Hematopoietic multipotent progenitor cell treated with erythropoietin and hydrocortisone succinate and interleukin-3 and kit ligand, for 17 days (in vitro differentiated cells): ENCODE results near the gene GOLGA1.

ENCODE experiments used
- DNase-seq: peaks from one replicate; pipeline ENCODE4 v3.0.0-alpha.2; 2015; ENCODE audit warnings: low spot score

GOLGA1 gene

GRCh38 chr9:124835026-124835557 is 105.8 kb downstream of the GOLGA1 start:
- no peak for DNase-seq

GRCh38 chr9:124834591-124834990 is 106.3 kb downstream of the GOLGA1 start:
- DNase-seq = no peak

- no peak for DNase-seq
Observed at GRCh38 chr9:124831642-124832364, 109.1 kb downstream of the GOLGA1 start.

DNA sequence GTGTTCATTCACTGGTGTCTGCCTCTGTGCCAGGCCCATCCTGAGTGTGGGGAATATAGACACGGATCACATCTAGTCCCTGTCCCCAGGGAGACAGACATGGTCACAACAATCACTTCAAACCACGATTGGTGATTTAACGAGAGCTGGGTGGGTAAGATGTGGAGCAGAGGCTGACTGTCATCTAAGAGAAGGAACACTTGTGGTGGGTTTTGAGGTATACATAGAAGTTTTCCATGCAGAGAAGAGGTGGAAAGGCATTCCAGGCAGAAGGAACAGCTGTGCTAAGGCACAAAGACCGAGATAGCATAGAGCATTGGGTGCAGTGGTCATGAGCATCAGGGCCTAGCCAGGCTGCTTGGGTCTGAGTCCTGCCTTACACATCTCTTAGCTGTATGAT is 110.3 kb downstream of the GOLGA1 start:
- no peak for DNase-seq

DNA sequence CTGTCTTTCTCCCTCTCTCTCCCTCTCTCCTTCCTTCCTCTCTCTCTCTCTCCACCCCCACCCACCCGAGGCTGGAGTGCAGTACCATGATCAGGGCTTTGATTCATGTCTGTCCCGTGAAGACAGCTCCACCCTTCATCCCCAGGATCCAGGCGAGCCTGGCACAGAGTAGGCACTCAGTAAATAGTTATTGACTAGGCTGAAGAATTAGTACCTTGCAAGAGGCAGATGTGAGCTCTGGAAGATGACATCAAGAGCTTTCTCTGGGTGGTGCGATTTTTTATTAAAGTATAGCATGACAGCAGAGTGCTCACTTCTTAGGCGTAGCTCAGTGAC is 111.6 kb downstream of the GOLGA1 start:
- no peak for DNase-seq

DNA sequence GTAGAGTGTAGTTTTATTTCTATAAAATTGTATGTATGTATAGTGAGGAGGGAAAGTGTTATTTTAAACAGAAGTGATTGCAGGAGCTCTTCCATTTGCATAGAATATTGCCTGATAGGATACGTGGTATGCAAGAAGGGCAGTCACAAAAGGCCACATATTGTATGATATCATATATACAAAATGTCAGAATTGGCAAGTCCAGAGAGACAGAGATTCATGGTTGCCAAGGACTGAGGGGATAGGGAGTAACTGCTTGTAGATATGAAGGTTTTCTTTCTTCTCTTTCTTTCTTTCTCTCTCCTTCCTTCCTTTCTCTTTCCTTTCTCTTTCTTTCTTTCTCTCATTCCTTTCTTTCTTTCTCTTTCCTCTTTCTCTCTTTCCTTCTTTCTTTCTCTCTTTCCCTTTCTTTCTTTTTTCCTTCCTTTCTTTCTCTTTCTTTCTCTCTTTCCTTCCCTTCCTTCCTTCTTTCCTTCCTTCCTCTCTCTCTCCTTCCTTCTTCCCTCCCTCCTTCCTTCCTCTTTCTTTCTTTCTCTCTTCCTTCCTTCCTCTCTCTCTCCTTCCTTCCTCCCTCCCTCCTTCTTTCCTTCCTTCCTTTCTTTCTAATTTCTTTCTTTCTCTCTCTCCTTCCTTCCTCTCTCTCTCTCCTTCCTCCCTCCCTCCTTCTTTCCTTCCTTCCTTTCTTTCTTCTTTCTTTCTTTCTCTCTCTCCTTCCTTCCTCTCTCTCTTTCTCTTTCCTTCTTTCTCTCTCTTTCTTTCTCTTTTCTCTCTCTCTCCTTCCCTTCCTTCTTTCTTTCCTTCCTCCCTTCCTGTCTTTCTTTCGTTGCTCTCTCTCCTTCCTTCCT is 112.2 kb downstream of the GOLGA1 start:
- DNase-seq = no peak
